Measurements from ENCODE around the gene RSPO1. TPM values are rescaled to one million over a fixed set of nuclear protein-coding genes. Genes with fewer than 3 reads are reported as not detected.

RSPO1 gene
- total RNA-seq, 2 experiments from 2014 or later: not detected

DNA sequence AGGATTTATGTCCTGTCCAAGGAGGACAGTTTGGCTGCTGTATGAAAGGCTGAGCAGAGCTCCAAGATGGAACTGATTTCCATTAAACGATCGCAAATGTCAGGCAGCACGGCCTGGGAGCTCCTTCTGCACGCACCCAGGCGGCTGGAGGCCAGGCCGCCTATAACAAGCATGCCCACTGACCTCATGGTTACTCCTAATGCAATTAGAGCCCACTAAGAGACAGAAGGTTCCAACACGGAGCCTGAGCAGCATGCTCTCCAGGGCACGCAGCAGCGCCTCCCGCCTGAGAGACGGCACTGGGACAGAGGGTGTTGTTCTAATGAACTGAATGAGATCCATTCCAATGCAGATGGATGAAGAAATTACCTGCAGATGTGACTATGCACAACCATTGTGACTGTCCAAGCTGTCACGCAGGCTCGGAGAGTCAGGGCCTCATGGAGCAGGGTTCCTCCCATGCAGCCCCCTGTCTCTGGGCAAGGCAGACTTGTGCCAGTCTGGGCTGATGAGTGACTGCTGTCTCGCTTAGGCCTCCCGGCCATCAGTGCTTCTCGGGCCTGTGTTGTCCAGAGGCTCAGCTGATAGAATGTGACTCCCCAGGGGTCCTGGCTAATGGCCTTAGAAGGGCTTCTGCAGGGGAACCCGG, 32.5 kb upstream of the RSPO1 start:
- Histone ChIP-seq H3K79me2 (ENCODE audit: insufficient read depth, low read depth, low read length) (no peaks in the 10 kb centered on the region), H2AFZ (ENCODE audit: low read length) (no peak overlapping the region), H3K9me2 (ENCODE audit: insufficient read depth, low read length) (no peaks in the 10 kb centered on the region), H3K9me3 (ENCODE audit: low read length) (no peaks in the 10 kb centered on the region), H3K36me3 (ENCODE audit: insufficient read depth, low read length) (no peaks in the 10 kb centered on the region), H3K4me2 (ENCODE audit: low read length) (no peak overlapping the region), H3K27ac (ENCODE audit: low read depth, low read length, poor library complexity, severe bottlenecking) (no peak overlapping the region), H4K20me1 (ENCODE audit: insufficient read depth, low read length) (no peaks in the 10 kb centered on the region), H3K4me1 (ENCODE audit: insufficient read depth, low read length, poor library complexity, severe bottlenecking) (peaks cover 10% of the 10 kb centered on the region), H3K4me3 (ENCODE audit: low read depth, low read length, poor library complexity, severe bottlenecking) (no peak overlapping the region)
- TF ChIP-seq, protein P1, sequence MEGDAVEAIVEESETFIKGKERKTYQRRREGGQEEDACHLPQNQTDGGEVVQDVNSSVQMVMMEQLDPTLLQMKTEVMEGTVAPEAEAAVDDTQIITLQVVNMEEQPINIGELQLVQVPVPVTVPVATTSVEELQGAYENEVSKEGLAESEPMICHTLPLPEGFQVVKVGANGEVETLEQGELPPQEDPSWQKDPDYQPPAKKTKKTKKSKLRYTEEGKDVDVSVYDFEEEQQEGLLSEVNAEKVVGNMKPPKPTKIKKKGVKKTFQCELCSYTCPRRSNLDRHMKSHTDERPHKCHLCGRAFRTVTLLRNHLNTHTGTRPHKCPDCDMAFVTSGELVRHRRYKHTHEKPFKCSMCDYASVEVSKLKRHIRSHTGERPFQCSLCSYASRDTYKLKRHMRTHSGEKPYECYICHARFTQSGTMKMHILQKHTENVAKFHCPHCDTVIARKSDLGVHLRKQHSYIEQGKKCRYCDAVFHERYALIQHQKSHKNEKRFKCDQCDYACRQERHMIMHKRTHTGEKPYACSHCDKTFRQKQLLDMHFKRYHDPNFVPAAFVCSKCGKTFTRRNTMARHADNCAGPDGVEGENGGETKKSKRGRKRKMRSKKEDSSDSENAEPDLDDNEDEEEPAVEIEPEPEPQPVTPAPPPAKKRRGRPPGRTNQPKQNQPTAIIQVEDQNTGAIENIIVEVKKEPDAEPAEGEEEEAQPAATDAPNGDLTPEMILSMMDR (conservative IDR thresholded peaks at IDR 0.05; ENCODE audit: low read length): no peak
- TF ChIP-seq EZH2phosphoT487 (IDR thresholded peaks at IDR 0.05; ENCODE audit: borderline replicate concordance, low read depth, low read length): no peak
- intact Hi-C loops (cut with micrococcal nuclease; ENCODE audit: unreplicated experiment): no loop called here
- CTCF ChIA-PET (ENCODE audit: unreplicated experiment): no interaction called here
- POLR2A ChIA-PET: interaction anchor here (0.6 to 1.6 kb wide), 3 partner anchors 8 to 153 kb away, joined by 3 to 6 read pairs (median 5); partner anchors contain the start of gene MEAF6
- no TSS peak for BruUV-seq (replicated peaks)
- no peak for DNase-seq (ENCODE audit: low spot score)

GRCh38 chr1:37666241-37666867, 31.7 kb upstream of the RSPO1 start:
- ChIA-PET CTCF (ENCODE audit: unreplicated experiment) (interaction anchor here (0.7 kb wide), 1 partner anchor 59 kb away, joined by 3 read pairs; no protein-coding TSS in a partner anchor), POLR2A (interaction anchor here (0.6 to 1.6 kb wide), 3 partner anchors 9 to 152 kb away, joined by 3 to 6 read pairs (median 5); partner anchors contain the start of gene MEAF6)
- TF ChIP-seq, protein P1 (conservative IDR thresholded peaks at IDR 0.05; ENCODE audit: low read length): no peak
- TF ChIP-seq EZH2phosphoT487 (IDR thresholded peaks at IDR 0.05; ENCODE audit: borderline replicate concordance, low read depth, low read length): no peak

More at GRCh38 chr1:37666241-37666867, 31.7 kb upstream of the RSPO1 start:
- Histone ChIP-seq H3K9me3 (ENCODE audit: low read length) (no peaks in the 10 kb centered on the region), H4K20me1 (ENCODE audit: insufficient read depth, low read length) (no peaks in the 10 kb centered on the region), H3K9me2 (ENCODE audit: insufficient read depth, low read length) (no peaks in the 10 kb centered on the region), H3K27ac (ENCODE audit: low read depth, low read length, poor library complexity, severe bottlenecking) (no peak overlapping the region), H3K4me1 (ENCODE audit: insufficient read depth, low read length, poor library complexity, severe bottlenecking) (peaks cover 15% of the 10 kb centered on the region), H2AFZ (ENCODE audit: low read length) (no peak overlapping the region), H3K79me2 (ENCODE audit: insufficient read depth, low read depth, low read length) (no peaks in the 10 kb centered on the region), H3K4me3 (ENCODE audit: low read depth, low read length, poor library complexity, severe bottlenecking) (no peak overlapping the region), H3K36me3 (ENCODE audit: insufficient read depth, low read length) (no peaks in the 10 kb centered on the region), H3K4me2 (ENCODE audit: low read length) (no peak overlapping the region)
- DNase-seq (ENCODE audit: low spot score): no peak
- no TSS peak for BruUV-seq (replicated peaks)
- intact Hi-C loops (cut with micrococcal nuclease; ENCODE audit: unreplicated experiment): no loop called here

Data from OCI-LY7 (cell line).